T-cell (primary cell): ENCODE measurements around the gene ESR1. TPM values are rescaled to one million over a fixed set of nuclear protein-coding genes. Genes with fewer than 3 reads are reported as not detected.

Source experiments
- ATAC-seq, 4 experiments: fragments of 200-7000 bp in 3 of 4; fragments of 150-1000 bp in 1 of 4; cut with Tn5 transposase; replicated peaks in 1 of 4; 1 replicate in 3 of 4; 2 replicates in 1 of 4; pipeline ENCODE4 v1.10.0; 2021; ENCODE audit warnings: moderate library complexity in 3 of 4, mild to moderate bottlenecking in 2 of 4, moderate number of reproducible peaks in 1 of 4
- CTCF ChIA-PET, 2 donors: fragments of 300-600 bp; sonication (Branson Sonifier 250); formaldehyde crosslinking; loops; one replicate each; lab custom pipeline; 2022; ENCODE audit warnings: antibody characterized with exemption in 2 of 2; lab: Charles Lee
- POLR2A ChIA-PET, 2 donors: fragments of 300-600 bp; sonication (Branson Sonifier 250); formaldehyde crosslinking; loops; one replicate each; lab custom pipeline; 2022; ENCODE audit warnings: antibody characterized with exemption in 2 of 2; lab: Charles Lee
- DNase-seq, 35 experiments: peaks; one replicate each; pipeline versions ENCODE4 v3.0.0 to v3.0.0-alpha.2; 2013 to 2023
- H3K27ac ChIP-seq: one replicate; pipeline ENCODE4 v1.5.1; 2013; ENCODE audit warnings: low read length
- H3K27me3 ChIP-seq, 2 experiments: replicated peaks in 1 of 2; 1 replicate in 1 of 2; 2 replicates in 1 of 2; pipeline versions ENCODE4 v1.6.1 to v1.7.0; 2013; ENCODE audit warnings: low read length in 1 of 2, mixed read lengths in 1 of 2; ENCODE audit not compliant: control insufficient read depth in 2 of 2, insufficient read depth in 2 of 2; ENCODE audit errors: extremely low read depth in 1 of 2
- H3K36me3 ChIP-seq, 2 donors: 1 replicate in 1 of 2; 2 replicates in 1 of 2; pipeline versions ENCODE4 v1.6.1 to v1.7.0; 2013; ENCODE audit warnings: low read length in 1 of 2; ENCODE audit not compliant: control insufficient read depth in 2 of 2, insufficient read depth in 1 of 2; ENCODE audit errors: extremely low read depth in 1 of 2
- H3K4me1 ChIP-seq, 2 experiments: 1 replicate in 1 of 2; 2 replicates in 1 of 2; pipeline versions ENCODE4 v1.6.1 to v1.7.0; 2013; ENCODE audit warnings: low read length in 2 of 2, mixed read lengths in 1 of 2; ENCODE audit not compliant: insufficient read depth in 2 of 2, control insufficient read depth in 1 of 2; ENCODE audit errors: extremely low read depth in 1 of 2
- H3K4me3 ChIP-seq, 2 donors: 1 replicate in 1 of 2; 2 replicates in 1 of 2; pipeline versions ENCODE4 v1.5.1 to v1.7.0; 2013; ENCODE audit warnings: mild to moderate bottlenecking in 2 of 2, low read length in 1 of 2, moderate library complexity in 1 of 2; ENCODE audit not compliant: control insufficient read depth in 1 of 2; ENCODE audit errors: extremely low read depth in 1 of 2
- H3K9me3 ChIP-seq: 2 replicates; pipeline ENCODE4 v1.7.0; 2013
- H3K27ac Mint-ChIP-seq, 2 donors: one replicate each; pipeline ENCODE4 v1.8.0; 2020 to 2021; ENCODE audit warnings: mild to moderate bottlenecking in 2 of 2, mixed read lengths in 2 of 2
- H3K27me3 Mint-ChIP-seq, 2 donors: one replicate each; pipeline ENCODE4 v1.8.0; 2021 to 2022; ENCODE audit warnings: mixed read lengths in 2 of 2
- H3K36me3 Mint-ChIP-seq: one replicate; pipeline ENCODE4 v1.8.0; 2021; ENCODE audit warnings: mixed read lengths
- H3K4me1 Mint-ChIP-seq, 3 donors: one replicate each; pipeline ENCODE4 v1.8.0; 2020 to 2022; ENCODE audit warnings: mixed read lengths in 3 of 3, mild to moderate bottlenecking in 1 of 3
- H3K4me3 Mint-ChIP-seq, 3 donors: one replicate each; pipeline ENCODE4 v1.8.0; 2020 to 2022; ENCODE audit warnings: mild to moderate bottlenecking in 3 of 3, mixed read lengths in 3 of 3, moderate library complexity in 3 of 3
- H3K9me3 Mint-ChIP-seq, 3 donors: one replicate each; pipeline ENCODE4 v1.8.0; 2020 to 2022; ENCODE audit warnings: mixed read lengths in 3 of 3
- WGBS: methylation state at CpG from one replicate; pipeline ENCODE4 v1.1.5; 2013; ENCODE audit warnings: missing lambda C conversion rate; ENCODE audit not compliant: insufficient coverage; 5-methylcytosine and 5-hydroxymethylcytosine counted together
- total RNA-seq, 35 experiments: library from RNA in 6 of 35; stranded (reverse) in 6 of 35; fragments of 120-200 nt in 1 of 35; gene quantifications; one replicate each; pipeline versions ENCODE4 v1.2.1 to v1.2.4 and lab custom pipeline; 2013 to 2026

Gene ESR1
- total RNA-seq, 5 donors from 2014 or later (not counting 1 experiment from before 2014, with no cell fraction given) = 1.5 to 7.3 (median 5.8) TPM

DNA sequence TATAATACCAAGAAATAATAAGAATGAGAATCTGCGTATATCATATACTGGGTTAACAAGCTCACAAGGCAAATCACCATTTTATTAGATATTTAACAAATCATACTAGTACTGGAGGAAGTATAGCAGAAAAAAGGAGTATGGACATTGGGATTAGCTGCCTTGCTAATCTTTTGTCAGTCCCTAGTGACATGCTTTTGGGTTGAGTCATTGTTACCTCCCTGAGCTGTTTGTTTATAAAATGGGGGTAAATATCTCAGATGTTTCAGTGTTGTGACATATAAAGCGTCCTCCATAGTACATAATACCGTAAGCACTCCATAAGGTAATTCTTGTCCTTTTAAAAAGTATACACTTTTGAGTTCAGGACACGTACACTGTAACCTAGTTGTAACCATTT lies 107.0 kb downstream of the ESR1 start:
- Mint-ChIP-seq H3K9me3 (no peaks in the 10 kb centered on the region), H3K36me3 (no peaks in the 10 kb centered on the region), H3K27me3 (no peaks in the 10 kb centered on the region), H3K27ac (no peak overlapping the region), H3K4me1 (no peaks in the 10 kb centered on the region), H3K4me3 (no peak overlapping the region)
- Histone ChIP-seq H3K36me3 (no peaks in the 10 kb centered on the region), H3K27me3 (no peaks in the 10 kb centered on the region), H3K27ac (no peak overlapping the region), H3K9me3 (no peaks in the 10 kb centered on the region), H3K4me3 (no peak overlapping the region), H3K4me1 (no peaks in the 10 kb centered on the region)
- POLR2A ChIA-PET = interaction anchor here in 1 of 2 donors (0.6 kb wide), 1 partner anchor 1970 kb away, joined by 3 read pairs; no protein-coding TSS in a partner anchor
- DNase-seq (no peak), ATAC-seq (no peak)
- CTCF ChIA-PET = no interaction called here
- no CpG with 5 or more reads among the region's 4 CpGs for WGBS

DNA sequence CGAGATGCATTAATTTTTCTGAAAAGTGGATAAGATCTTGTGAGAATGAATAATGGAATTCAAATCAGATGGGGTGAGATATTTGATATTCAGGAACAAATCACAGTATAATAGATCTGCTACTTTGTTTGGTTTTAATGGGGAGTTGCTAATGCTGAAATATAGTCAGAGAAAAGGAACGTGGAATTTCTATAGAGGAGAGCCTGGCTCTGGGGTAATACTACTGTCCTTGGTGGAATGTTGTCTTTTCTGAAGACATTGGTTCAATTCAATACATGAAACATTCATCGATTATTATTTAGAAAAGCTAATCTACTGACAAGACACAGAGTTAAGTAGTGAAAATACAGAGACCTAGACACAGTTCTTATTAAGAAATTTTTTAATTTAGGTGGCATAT lies 108.6 kb downstream of the ESR1 start:
- H3K36me3 Mint-ChIP-seq = no peaks in the 10 kb centered on the region
- H3K36me3 ChIP-seq = no peaks in the 10 kb centered on the region
- no peak overlapping the region for H3K27ac ChIP-seq
- H3K4me3 Mint-ChIP-seq = no peak overlapping the region
- H3K4me1 Mint-ChIP-seq = no peaks in the 10 kb centered on the region
- no peaks in the 10 kb centered on the region for H3K9me3 ChIP-seq
- no peak for ATAC-seq
- H3K27ac Mint-ChIP-seq = no peak overlapping the region
- POLR2A ChIA-PET = no interaction called here
- H3K9me3 Mint-ChIP-seq = peaks cover 0 to 3% (median 0%) of the 10 kb centered on the region in 3 donors
- no CpG with 5 or more reads among the region's 3 CpGs for WGBS
- no peaks in the 10 kb centered on the region for H3K27me3 ChIP-seq
- H3K4me3 ChIP-seq = no peak overlapping the region
- DNase-seq = no peak
- no peaks in the 10 kb centered on the region for H3K27me3 Mint-ChIP-seq
- CTCF ChIA-PET = no interaction called here
- no peaks in the 10 kb centered on the region for H3K4me1 ChIP-seq

DNA sequence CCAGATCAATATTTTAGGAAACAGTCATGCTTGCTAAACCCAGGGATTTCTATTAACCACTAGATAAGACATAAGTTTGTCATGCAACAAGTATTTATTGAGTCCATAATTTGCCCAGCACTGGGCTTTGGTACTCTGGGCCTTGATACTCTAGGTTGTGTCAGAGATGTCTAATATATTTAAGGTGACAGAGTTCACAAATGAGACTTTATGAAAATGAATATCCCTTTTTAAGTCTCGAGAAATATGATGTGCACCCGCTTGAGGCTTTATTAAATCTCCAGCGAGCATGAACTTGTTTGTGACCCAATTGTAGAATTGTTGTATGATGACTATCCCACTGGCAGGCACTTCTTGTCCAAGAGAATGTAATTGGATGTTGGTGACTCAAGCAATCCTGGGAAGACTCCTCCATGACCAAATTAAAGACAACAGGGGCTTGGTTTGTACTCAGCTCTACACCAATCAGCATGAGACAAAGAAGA lies 109.2 kb downstream of the ESR1 start:
- H3K27me3 Mint-ChIP-seq = no peaks in the 10 kb centered on the region
- no peak for ATAC-seq
- ChIA-PET CTCF (no interaction called here), POLR2A (no interaction called here)
- peaks cover 0 to 4% (median 4%) of the 10 kb centered on the region in 3 donors for H3K9me3 Mint-ChIP-seq
- WGBS = 73% methylated on average over 3 of the region's 3 CpGs
- H3K4me3 Mint-ChIP-seq = no peak overlapping the region
- H3K36me3 Mint-ChIP-seq = no peaks in the 10 kb centered on the region
- no peaks in the 10 kb centered on the region for H3K27me3 ChIP-seq
- no peak overlapping the region for H3K4me3 ChIP-seq
- no peaks in the 10 kb centered on the region for H3K36me3 ChIP-seq
- H3K4me1 ChIP-seq = no peaks in the 10 kb centered on the region
- H3K27ac Mint-ChIP-seq = no peak overlapping the region
- no peak overlapping the region for H3K27ac ChIP-seq
- no peak for DNase-seq
- H3K9me3 ChIP-seq = no peaks in the 10 kb centered on the region
- H3K4me1 Mint-ChIP-seq = no peaks in the 10 kb centered on the region

DNA sequence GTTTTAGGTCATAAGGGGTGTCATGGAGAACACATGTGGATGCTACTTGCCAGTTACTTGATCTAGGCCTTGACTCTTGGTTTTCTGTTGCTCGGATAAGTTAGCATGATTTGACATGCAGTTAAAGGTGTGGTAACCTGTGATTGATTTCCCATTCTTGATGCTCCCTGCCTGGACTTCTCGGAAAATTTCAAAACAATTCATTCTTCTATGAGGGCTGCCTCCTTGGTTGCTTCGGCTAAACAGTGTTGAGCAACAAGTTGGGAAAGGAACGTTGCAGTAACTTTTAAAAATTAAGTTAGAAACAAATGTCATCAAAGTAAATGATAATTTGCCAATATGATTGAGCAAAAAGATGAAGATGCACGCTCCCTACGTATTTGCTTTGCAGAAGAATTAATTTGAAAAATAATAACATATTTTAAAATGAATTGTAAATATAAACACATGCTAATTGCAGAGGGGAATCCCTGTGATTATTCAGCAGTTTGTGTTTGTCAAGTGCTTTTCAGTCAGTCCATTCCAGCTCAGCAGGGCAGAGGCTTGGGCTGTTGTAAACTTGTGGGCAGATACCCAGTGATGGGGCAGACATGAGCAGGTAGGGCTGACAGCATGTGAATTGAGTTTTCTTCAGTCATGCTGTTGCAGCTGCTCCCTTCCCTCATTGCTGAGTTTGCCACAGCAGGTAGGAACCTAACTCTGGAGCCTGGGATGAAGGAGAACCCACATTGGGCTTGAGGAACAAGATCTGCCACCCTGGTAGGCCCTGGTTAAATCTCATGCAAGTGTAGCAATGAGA lies 110.2 kb downstream of the ESR1 start:
- Histone ChIP-seq H3K36me3 (no peaks in the 10 kb centered on the region), H3K27ac (no peak overlapping the region), H3K27me3 (no peaks in the 10 kb centered on the region), H3K9me3 (no peaks in the 10 kb centered on the region), H3K4me3 (no peak overlapping the region), H3K4me1 (no peaks in the 10 kb centered on the region)
- peaks cover 0 to 12% (median 6%) of the 10 kb centered on the region in 3 donors for H3K9me3 Mint-ChIP-seq
- no peak for DNase-seq
- no peak for ATAC-seq
- no CpG with 5 or more reads among the region's 6 CpGs for WGBS
- no peak overlapping the region for H3K4me3 Mint-ChIP-seq
- POLR2A ChIA-PET = no interaction called here
- no peaks in the 10 kb centered on the region for H3K27me3 Mint-ChIP-seq
- CTCF ChIA-PET = no interaction called here
- no peak overlapping the region for H3K27ac Mint-ChIP-seq
- no peaks in the 10 kb centered on the region for H3K4me1 Mint-ChIP-seq
- H3K36me3 Mint-ChIP-seq = no peaks in the 10 kb centered on the region

DNA sequence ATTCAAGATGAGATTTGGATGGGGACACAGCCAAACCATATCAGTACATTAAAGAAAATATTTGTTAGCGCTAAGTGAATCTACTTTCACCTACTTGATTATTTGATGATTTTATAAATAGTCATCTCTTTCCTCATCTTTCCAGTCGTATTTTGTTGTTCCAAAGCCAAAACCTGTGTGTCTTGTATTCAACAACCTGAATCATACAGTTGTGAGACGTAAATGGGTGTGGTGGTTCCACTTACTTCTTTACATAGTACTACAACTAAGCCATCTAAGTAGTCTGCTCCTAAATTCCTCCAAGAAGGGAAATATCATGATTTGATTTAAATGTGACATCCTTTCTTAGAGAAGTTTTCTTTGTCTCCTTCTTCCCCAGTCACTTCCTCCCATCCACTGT lies 132.8 kb downstream of the ESR1 start:
- Histone ChIP-seq H3K4me1 (no peaks in the 10 kb centered on the region), H3K4me3 (no peak overlapping the region), H3K27ac (no peak overlapping the region), H3K27me3 (peaks cover 0 to 5% of the 10 kb centered on the region in 2 experiments), H3K36me3 (no peaks in the 10 kb centered on the region), H3K9me3 (no peaks in the 10 kb centered on the region)
- ATAC-seq (no peak), DNase-seq (no peak)
- Mint-ChIP-seq H3K36me3 (peaks cover 6% of the 10 kb centered on the region), H3K9me3 (peaks cover 0 to 5% (median 4%) of the 10 kb centered on the region in 3 donors), H3K4me1 (no peaks in the 10 kb centered on the region), H3K27me3 (no peaks in the 10 kb centered on the region), H3K4me3 (no peak overlapping the region), H3K27ac (no peak overlapping the region)
- no CpG with 5 or more reads among the region's 3 CpGs for WGBS
- ChIA-PET POLR2A (no interaction called here), CTCF (no interaction called here)

DNA sequence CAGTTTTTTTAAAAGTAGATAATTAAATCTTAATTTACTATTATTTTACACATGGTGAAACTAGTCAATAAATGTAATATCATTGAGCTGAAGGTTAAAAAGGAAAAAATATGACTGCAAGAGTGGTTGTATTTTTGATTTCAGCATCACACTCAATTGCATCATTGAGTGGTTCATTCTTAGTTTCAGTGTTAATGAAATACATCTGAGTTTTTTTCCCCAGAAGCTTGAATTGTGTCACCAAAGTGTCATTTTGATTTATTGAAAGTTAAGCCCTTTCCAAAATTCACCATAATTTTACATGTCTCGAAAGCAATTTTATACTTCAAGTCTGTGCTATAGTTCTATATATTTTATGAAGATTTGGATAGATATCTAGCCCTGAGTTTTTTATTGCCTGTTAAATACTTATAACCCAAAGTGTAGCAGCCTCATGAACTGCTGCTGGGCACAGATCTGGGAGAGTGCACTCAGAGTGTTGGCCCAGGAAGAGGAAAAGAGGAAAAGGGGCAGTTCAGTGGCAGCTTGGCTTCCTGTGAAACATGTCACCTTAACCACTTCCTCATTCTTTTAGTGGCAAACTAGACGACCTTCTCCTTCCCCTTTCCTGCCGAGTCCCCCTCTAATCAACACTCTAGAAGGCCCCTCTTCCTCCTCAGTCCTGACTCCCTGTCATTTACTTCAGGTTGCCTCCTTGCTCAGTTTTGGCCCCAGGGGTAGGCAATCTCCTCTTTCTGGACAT lies 140.7 kb downstream of the ESR1 start:
- Mint-ChIP-seq H3K27me3 (no peaks in the 10 kb centered on the region), H3K9me3 (peaks cover 3 to 6% (median 6%) of the 10 kb centered on the region in 3 donors), H3K27ac (no peak overlapping the region), H3K4me3 (peak overlapping the region in 1 of 3 donors; percentile 28), H3K4me1 (peaks cover 11 to 20% (median 17%) of the 10 kb centered on the region in 3 donors), H3K36me3 (peaks cover 28% of the 10 kb centered on the region)
- POLR2A ChIA-PET = no interaction called here
- Histone ChIP-seq H3K9me3 (no peaks in the 10 kb centered on the region), H3K4me3 (no peak overlapping the region), H3K27ac (no peak overlapping the region), H3K4me1 (peaks cover 4 to 12% of the 10 kb centered on the region in 2 experiments), H3K36me3 (no peaks in the 10 kb centered on the region), H3K27me3 (peaks cover 0 to 4% of the 10 kb centered on the region in 2 experiments)
- DNase-seq (peak in 3 of 35 experiments; percentile 2 to 10 (median 2)), ATAC-seq (no peak)
- 0% methylated on average over 2 of the region's 3 CpGs for WGBS
- CTCF ChIA-PET = no interaction called here
